ENCODE results near the gene DGKB.

Gene DGKB

GRCh38 chr7:14691034-14691433 is 211.5 kb downstream of the DGKB start:
- Histone ChIP-seq H3K9ac (ENCODE audit: low read length in 2 of 2) (no peak overlapping the region), H3K9me3 (ENCODE audit: control insufficient read depth in 2 of 2, low read length in 2 of 2) (no peaks in the 10 kb centered on the region), H3K27me3 (ENCODE audit: control insufficient read depth in 1 of 2, insufficient read depth in 2 of 2, low read length in 2 of 2) (no peaks in the 10 kb centered on the region), H3K36me3 (ENCODE audit: control insufficient read depth in 2 of 2, insufficient read depth in 2 of 2, low read length in 2 of 2) (no peaks in the 10 kb centered on the region), H3K4me3 (ENCODE audit: low read length in 2 of 2) (no peak overlapping the region), H3K4me1 (ENCODE audit: control insufficient read depth, insufficient read depth, low read length) (no peaks in the 10 kb centered on the region), H3K27ac (ENCODE audit: low read length) (no peak overlapping the region)

- no peaks in the 10 kb centered on the region for H3K36me3 ChIP-seq (ENCODE audit: control insufficient read depth in 2 of 2, insufficient read depth in 2 of 2, low read length in 2 of 2)
- no peaks in the 10 kb centered on the region for H3K27me3 ChIP-seq (ENCODE audit: control insufficient read depth in 1 of 2, insufficient read depth in 2 of 2, low read length in 2 of 2)
- H3K4me3 ChIP-seq (ENCODE audit: low read length in 2 of 2), result no peak overlapping the region
- no peak overlapping the region for H3K9ac ChIP-seq (ENCODE audit: low read length in 2 of 2)
- no peaks in the 10 kb centered on the region for H3K4me1 ChIP-seq (ENCODE audit: control insufficient read depth, insufficient read depth, low read length)
- H3K27ac ChIP-seq (ENCODE audit: low read length), result no peak overlapping the region
- no peaks in the 10 kb centered on the region for H3K9me3 ChIP-seq (ENCODE audit: control insufficient read depth in 2 of 2, low read length in 2 of 2)
These were observed 212.1 kb downstream of the DGKB start for GRCh38 chr7:14690486-14690885.

GRCh38 chr7:14690075-14690474 is 212.5 kb downstream of the DGKB start:
- H3K4me3 ChIP-seq (ENCODE audit: low read length in 2 of 2), result no peak overlapping the region
- no peaks in the 10 kb centered on the region for H3K36me3 ChIP-seq (ENCODE audit: control insufficient read depth in 2 of 2, insufficient read depth in 2 of 2, low read length in 2 of 2)
- no peaks in the 10 kb centered on the region for H3K9me3 ChIP-seq (ENCODE audit: control insufficient read depth in 2 of 2, low read length in 2 of 2)
- H3K9ac ChIP-seq (ENCODE audit: low read length in 2 of 2), result no peak overlapping the region
- H3K27me3 ChIP-seq (ENCODE audit: control insufficient read depth in 1 of 2, insufficient read depth in 2 of 2, low read length in 2 of 2), result no peaks in the 10 kb centered on the region
- H3K4me1 ChIP-seq (ENCODE audit: control insufficient read depth, insufficient read depth, low read length), result no peaks in the 10 kb centered on the region
- H3K27ac ChIP-seq (ENCODE audit: low read length), result no peak overlapping the region

GRCh38 chr7:14688208-14688607 is 214.3 kb downstream of the DGKB start:
- H3K4me3 ChIP-seq (ENCODE audit: low read length in 2 of 2), result no peak overlapping the region
- no peaks in the 10 kb centered on the region for H3K4me1 ChIP-seq (ENCODE audit: control insufficient read depth, insufficient read depth, low read length)
- H3K9ac ChIP-seq (ENCODE audit: low read length in 2 of 2), result no peak overlapping the region
- H3K27me3 ChIP-seq (ENCODE audit: control insufficient read depth in 1 of 2, insufficient read depth in 2 of 2, low read length in 2 of 2), result no peaks in the 10 kb centered on the region
- no peak overlapping the region for H3K27ac ChIP-seq (ENCODE audit: low read length)
- no peaks in the 10 kb centered on the region for H3K9me3 ChIP-seq (ENCODE audit: control insufficient read depth in 2 of 2, low read length in 2 of 2)
- no peaks in the 10 kb centered on the region for H3K36me3 ChIP-seq (ENCODE audit: control insufficient read depth in 2 of 2, insufficient read depth in 2 of 2, low read length in 2 of 2)

- Histone ChIP-seq H3K36me3 (ENCODE audit: control insufficient read depth in 2 of 2, insufficient read depth in 2 of 2, low read length in 2 of 2) (no peaks in the 10 kb centered on the region), H3K4me1 (ENCODE audit: control insufficient read depth, insufficient read depth, low read length) (no peaks in the 10 kb centered on the region), H3K9ac (ENCODE audit: low read length in 2 of 2) (no peak overlapping the region), H3K27ac (ENCODE audit: low read length) (no peak overlapping the region), H3K27me3 (ENCODE audit: control insufficient read depth in 1 of 2, insufficient read depth in 2 of 2, low read length in 2 of 2) (no peaks in the 10 kb centered on the region), H3K9me3 (ENCODE audit: control insufficient read depth in 2 of 2, low read length in 2 of 2) (no peaks in the 10 kb centered on the region), H3K4me3 (ENCODE audit: low read length in 2 of 2) (no peak overlapping the region)
These were observed 214.8 kb downstream of the DGKB start for GRCh38 chr7:14687777-14688176.

GRCh38 chr7:14687241-14687640 is 215.3 kb downstream of the DGKB start:
- no peaks in the 10 kb centered on the region for H3K4me1 ChIP-seq (ENCODE audit: control insufficient read depth, insufficient read depth, low read length)
- no peaks in the 10 kb centered on the region for H3K9me3 ChIP-seq (ENCODE audit: control insufficient read depth in 2 of 2, low read length in 2 of 2)
- H3K9ac ChIP-seq (ENCODE audit: low read length in 2 of 2), result no peak overlapping the region
- H3K27me3 ChIP-seq (ENCODE audit: control insufficient read depth in 1 of 2, insufficient read depth in 2 of 2, low read length in 2 of 2), result no peaks in the 10 kb centered on the region
- no peak overlapping the region for H3K4me3 ChIP-seq (ENCODE audit: low read length in 2 of 2)
- H3K27ac ChIP-seq (ENCODE audit: low read length), result no peak overlapping the region
- H3K36me3 ChIP-seq (ENCODE audit: control insufficient read depth in 2 of 2, insufficient read depth in 2 of 2, low read length in 2 of 2), result no peaks in the 10 kb centered on the region

GRCh38 chr7:14685167-14685566 is 217.4 kb downstream of the DGKB start:
- Histone ChIP-seq H3K4me1 (ENCODE audit: control insufficient read depth, insufficient read depth, low read length) (no peaks in the 10 kb centered on the region), H3K27me3 (ENCODE audit: control insufficient read depth in 1 of 2, insufficient read depth in 2 of 2, low read length in 2 of 2) (no peaks in the 10 kb centered on the region), H3K4me3 (ENCODE audit: low read length in 2 of 2) (no peak overlapping the region), H3K9me3 (ENCODE audit: control insufficient read depth in 2 of 2, low read length in 2 of 2) (no peaks in the 10 kb centered on the region), H3K9ac (ENCODE audit: low read length in 2 of 2) (no peak overlapping the region), H3K36me3 (ENCODE audit: control insufficient read depth in 2 of 2, insufficient read depth in 2 of 2, low read length in 2 of 2) (no peaks in the 10 kb centered on the region), H3K27ac (ENCODE audit: low read length) (no peak overlapping the region)

- Histone ChIP-seq H3K27ac (ENCODE audit: low read length) (no peak overlapping the region), H3K4me3 (ENCODE audit: low read length in 2 of 2) (no peak overlapping the region), H3K4me1 (ENCODE audit: control insufficient read depth, insufficient read depth, low read length) (no peaks in the 10 kb centered on the region), H3K27me3 (ENCODE audit: control insufficient read depth in 1 of 2, insufficient read depth in 2 of 2, low read length in 2 of 2) (no peaks in the 10 kb centered on the region), H3K9me3 (ENCODE audit: control insufficient read depth in 2 of 2, low read length in 2 of 2) (no peaks in the 10 kb centered on the region), H3K9ac (ENCODE audit: low read length in 2 of 2) (no peak overlapping the region), H3K36me3 (ENCODE audit: control insufficient read depth in 2 of 2, insufficient read depth in 2 of 2, low read length in 2 of 2) (no peaks in the 10 kb centered on the region)
These were observed 219.6 kb downstream of the DGKB start for GRCh38 chr7:14682910-14683465.

- Histone ChIP-seq H3K4me3 (ENCODE audit: low read length in 2 of 2) (no peak overlapping the region), H3K9me3 (ENCODE audit: control insufficient read depth in 2 of 2, low read length in 2 of 2) (peaks cover 0 to 3% of the 10 kb centered on the region in 2 donors), H3K9ac (ENCODE audit: low read length in 2 of 2) (no peak overlapping the region), H3K27me3 (ENCODE audit: control insufficient read depth in 1 of 2, insufficient read depth in 2 of 2, low read length in 2 of 2) (no peaks in the 10 kb centered on the region), H3K27ac (ENCODE audit: low read length) (no peak overlapping the region), H3K4me1 (ENCODE audit: control insufficient read depth, insufficient read depth, low read length) (no peaks in the 10 kb centered on the region), H3K36me3 (ENCODE audit: control insufficient read depth in 2 of 2, insufficient read depth in 2 of 2, low read length in 2 of 2) (no peaks in the 10 kb centered on the region)
These were observed 225.7 kb downstream of the DGKB start for GRCh38 chr7:14676896-14677295.

GRCh38 chr7:14673202-14673601 is 229.3 kb downstream of the DGKB start:
- no peak overlapping the region for H3K27ac ChIP-seq (ENCODE audit: low read length)
- no peaks in the 10 kb centered on the region for H3K4me1 ChIP-seq (ENCODE audit: control insufficient read depth, insufficient read depth, low read length)
- H3K27me3 ChIP-seq (ENCODE audit: control insufficient read depth in 1 of 2, insufficient read depth in 2 of 2, low read length in 2 of 2), result no peaks in the 10 kb centered on the region
- H3K9ac ChIP-seq (ENCODE audit: low read length in 2 of 2), result no peak overlapping the region
- H3K9me3 ChIP-seq (ENCODE audit: control insufficient read depth in 2 of 2, low read length in 2 of 2), result peaks cover 0 to 3% of the 10 kb centered on the region in 2 donors
- H3K4me3 ChIP-seq (ENCODE audit: low read length in 2 of 2), result no peak overlapping the region
- H3K36me3 ChIP-seq (ENCODE audit: control insufficient read depth in 2 of 2, insufficient read depth in 2 of 2, low read length in 2 of 2), result no peaks in the 10 kb centered on the region

- Histone ChIP-seq H3K4me3 (ENCODE audit: low read length in 2 of 2) (no peak overlapping the region), H3K27me3 (ENCODE audit: control insufficient read depth in 1 of 2, insufficient read depth in 2 of 2, low read length in 2 of 2) (no peaks in the 10 kb centered on the region), H3K27ac (ENCODE audit: low read length) (no peak overlapping the region), H3K4me1 (ENCODE audit: control insufficient read depth, insufficient read depth, low read length) (no peaks in the 10 kb centered on the region), H3K36me3 (ENCODE audit: control insufficient read depth in 2 of 2, insufficient read depth in 2 of 2, low read length in 2 of 2) (no peaks in the 10 kb centered on the region), H3K9ac (ENCODE audit: low read length in 2 of 2) (no peak overlapping the region), H3K9me3 (ENCODE audit: control insufficient read depth in 2 of 2, low read length in 2 of 2) (no peaks in the 10 kb centered on the region)
These were observed 235.6 kb downstream of the DGKB start for GRCh38 chr7:14666913-14667312.
